Vagina (tissue), 2 donors: ENCODE data around the gene STARD3.

ENCODE experiments used
- POLR2A ChIP-seq, 2 donors: fragments of 450-650 bp; IDR thresholded peaks; one replicate each; pipeline ENCODE4 v1.6.1; 2017; ENCODE audit warnings: antibody characterized with exemption in 2 of 2, mild to moderate bottlenecking in 2 of 2, moderate library complexity in 2 of 2
- TF ChIP-seq, protein P1 (sequence below), 3 experiments: fragments of 450-650 bp in 2 of 3; fragments of 200-600 bp in 1 of 3; sonication (generic) in 1 of 3; IDR thresholded peaks; one replicate each; pipeline ENCODE4 v1.5.1; 2017 to 2019; ENCODE audit warnings: antibody characterized with exemption in 3 of 3, mild to moderate bottlenecking in 2 of 3, moderate library complexity in 2 of 3

DNA sequence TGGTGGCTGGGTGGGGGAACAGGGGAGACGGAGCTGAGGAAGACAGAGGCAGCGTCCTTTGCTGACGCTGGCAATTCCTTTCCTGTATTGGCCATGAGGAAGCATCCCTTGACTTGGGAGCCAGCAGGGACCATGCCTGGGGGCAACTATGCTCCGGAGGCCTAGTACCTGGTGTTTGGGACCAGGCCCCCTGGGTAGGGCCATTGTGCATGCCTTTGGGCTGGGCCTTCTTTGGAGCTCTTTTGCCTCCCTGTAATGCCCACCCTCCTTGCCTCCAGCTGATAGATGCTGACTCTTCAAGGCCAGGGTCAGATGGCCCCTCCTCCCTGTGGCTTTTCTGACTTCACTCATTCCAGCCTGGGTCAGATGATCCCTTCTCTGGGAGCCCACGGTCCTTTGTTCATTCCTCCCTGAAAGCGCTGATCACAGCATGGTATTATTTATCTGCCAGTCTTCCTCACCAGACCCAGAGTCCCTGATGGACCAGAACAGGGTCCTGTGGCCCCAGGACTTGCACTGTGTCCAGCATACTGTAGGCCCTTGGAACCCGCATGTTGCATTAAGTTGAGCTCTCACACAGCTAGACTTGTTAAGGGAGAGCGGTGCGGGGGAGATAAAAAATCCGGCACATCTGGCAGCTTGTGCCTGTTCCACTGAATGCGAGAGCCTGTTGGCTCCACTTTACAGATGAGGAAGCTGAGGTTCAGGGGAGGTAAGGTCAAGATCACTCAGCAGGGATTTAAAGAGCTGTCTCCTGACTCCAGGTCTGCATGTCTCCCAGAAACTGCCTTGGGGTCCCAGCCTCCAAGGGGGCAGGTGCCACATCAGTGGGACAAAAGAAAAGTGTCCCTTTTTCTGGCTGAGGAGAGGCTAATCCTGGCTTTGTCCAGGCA lies 2.9 kb downstream of the STARD3 start:
- TF ChIP-seq, protein P1, sequence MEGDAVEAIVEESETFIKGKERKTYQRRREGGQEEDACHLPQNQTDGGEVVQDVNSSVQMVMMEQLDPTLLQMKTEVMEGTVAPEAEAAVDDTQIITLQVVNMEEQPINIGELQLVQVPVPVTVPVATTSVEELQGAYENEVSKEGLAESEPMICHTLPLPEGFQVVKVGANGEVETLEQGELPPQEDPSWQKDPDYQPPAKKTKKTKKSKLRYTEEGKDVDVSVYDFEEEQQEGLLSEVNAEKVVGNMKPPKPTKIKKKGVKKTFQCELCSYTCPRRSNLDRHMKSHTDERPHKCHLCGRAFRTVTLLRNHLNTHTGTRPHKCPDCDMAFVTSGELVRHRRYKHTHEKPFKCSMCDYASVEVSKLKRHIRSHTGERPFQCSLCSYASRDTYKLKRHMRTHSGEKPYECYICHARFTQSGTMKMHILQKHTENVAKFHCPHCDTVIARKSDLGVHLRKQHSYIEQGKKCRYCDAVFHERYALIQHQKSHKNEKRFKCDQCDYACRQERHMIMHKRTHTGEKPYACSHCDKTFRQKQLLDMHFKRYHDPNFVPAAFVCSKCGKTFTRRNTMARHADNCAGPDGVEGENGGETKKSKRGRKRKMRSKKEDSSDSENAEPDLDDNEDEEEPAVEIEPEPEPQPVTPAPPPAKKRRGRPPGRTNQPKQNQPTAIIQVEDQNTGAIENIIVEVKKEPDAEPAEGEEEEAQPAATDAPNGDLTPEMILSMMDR (IDR thresholded peaks at IDR 0.05) = no peak
- TF ChIP-seq POLR2A (IDR thresholded peaks at IDR 0.05) = no peak
